Activated CD4-positive, alpha-beta T cell treated with anti-CD3 and anti-CD28 coated beads, Interleukin-2, Interleukin-4, amounts not matched to agents 100 ng/mL and 50 ng/mL, durations not matched to agents 16 hours and 8 hours (primary cell): ENCODE measurements around the gene NUDT8.
"Not testable (repeated sequence)": the region's sequence is repeated elsewhere in the genome, so short reads cannot be mapped to it uniquely, and the experiment has no call there.

ENCODE experiments used
- DNase-seq: peaks from one replicate; pipeline ENCODE4 v3.0.0-alpha.2; 2020; ENCODE audit warnings: low spot score

The NUDT8 gene

GRCh38 chr11:67588899-67589415, 40.8 kb downstream of the NUDT8 start:
- DNase-seq = not testable (repeated sequence)

- DNase-seq = no peak
These were observed 41.6 kb downstream of the NUDT8 start for GRCh38 chr11:67588136-67588503.

- no peak for DNase-seq
These were observed 43.0 kb downstream of the NUDT8 start for GRCh38 chr11:67586568-67587250.

GRCh38 chr11:67585911-67586310, 43.8 kb downstream of the NUDT8 start:
- DNase-seq = no peak

GRCh38 chr11:67584881-67585873, 44.6 kb downstream of the NUDT8 start:
- DNase-seq = no peak

- no peak for DNase-seq
These were observed 45.4 kb downstream of the NUDT8 start for GRCh38 chr11:67584205-67584880.

GRCh38 chr11:67583247-67584204, 46.2 kb downstream of the NUDT8 start, which contains the start of gene GSTP1:
TSS of gene GSTP1 (plus strand) at chr11:67583812. CDS start at chr11:67583844, 32 bp downstream.
- peak; percentile 83 for DNase-seq

GRCh38 chr11:67582011-67582410, 47.7 kb downstream of the NUDT8 start:
- DNase-seq = no peak

- DNase-seq = no peak
These were observed 48.3 kb downstream of the NUDT8 start for GRCh38 chr11:67581469-67581868.

GRCh38 chr11:67577951-67578350, 51.8 kb downstream of the NUDT8 start:
- no peak for DNase-seq
